Measurements from ENCODE around the gene PPP1R15B. TPM values are rescaled to one million over a fixed set of nuclear protein-coding genes. Genes with fewer than 3 reads are reported as not detected.

PPP1R15B gene
- total and polyA plus RNA-seq, 2 donors (not counting 1 experiment from before 2014, with no cell fraction given): 65.7 to 137 TPM

DNA sequence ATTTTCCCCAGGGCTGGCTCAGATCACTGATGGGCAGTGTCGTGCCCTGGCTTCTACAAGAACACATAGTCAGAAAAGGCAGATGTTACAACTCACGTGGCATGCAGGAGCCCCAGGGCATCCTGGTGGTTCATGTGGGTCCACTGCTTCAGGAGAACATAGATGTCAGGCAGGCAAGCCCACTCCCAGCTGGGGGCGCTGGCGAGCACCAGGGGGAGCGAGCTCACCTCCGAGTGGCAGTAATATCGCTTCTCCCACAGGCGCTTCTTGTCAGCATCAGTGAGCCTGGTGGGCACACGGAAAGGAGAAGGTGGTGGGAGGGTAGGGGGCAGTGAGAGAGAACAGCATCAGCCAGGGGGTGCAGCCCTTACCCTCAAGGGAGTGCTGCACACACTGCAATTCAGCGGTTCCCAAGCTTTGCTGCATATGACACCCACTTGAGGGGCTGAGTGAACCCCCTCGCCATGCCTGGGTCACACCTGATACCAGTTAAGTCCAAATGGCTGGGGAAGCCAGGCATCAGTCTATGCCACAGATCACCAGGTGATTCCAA is 34.3 kb upstream of the PPP1R15B start:
- POLR2A ChIA-PET: interaction anchor here (0.7 to 12.9 kb wide), 5 partner anchors 33 to 70 kb away, joined by 3 to 161 read pairs (median 4); partner anchors contain the start of genes MDM4 and PIK3C2B
- H3K9ac ChIP-seq (ENCODE audit: low read length): no peak overlapping the region

More for the DNA sequence above, 34.3 kb upstream of the PPP1R15B start:
- H3K79me2 ChIP-seq (ENCODE audit: control insufficient read depth, insufficient read depth, low read length): peaks cover 83% of the 10 kb centered on the region
- intact Hi-C loops (cut with micrococcal nuclease): loop anchor here (1.0 to 5.0 kb wide), 5 partner anchors 15 to 361 kb away; no protein-coding TSS in a partner anchor
- H3K9me3 ChIP-seq (ENCODE audit: control extremely low read depth in 1 of 3, control insufficient read depth in 2 of 3, insufficient read depth in 1 of 3, low read length in 2 of 3): no peaks in the 10 kb centered on the region
- peaks cover 51 to 53% of the 10 kb centered on the region in 2 donors for H3K4me1 ChIP-seq (ENCODE audit: control insufficient read depth in 2 of 2, insufficient read depth in 2 of 2, low read length in 2 of 2)
- H3K27ac ChIP-seq (ENCODE audit: low read length in 2 of 2): peak overlapping the region in 1 of 2 donors; percentile 27
- peak overlapping the region; percentile 81 for H3K27ac Mint-ChIP-seq
- H3K4me3 Mint-ChIP-seq: no peak overlapping the region
- peaks cover 52% of the 10 kb centered on the region for H3K4me1 Mint-ChIP-seq
- TF ChIP-seq CTCF (IDR thresholded peaks at IDR 0.05) (no peak), EZH2 (IDR thresholded peaks at IDR 0.05; ENCODE audit: borderline replicate concordance, insufficient read depth, low read depth, low read length, poor library complexity, severe bottlenecking) (no peak)
- H3K4me3 ChIP-seq (ENCODE audit: control extremely low read depth in 1 of 5, extremely low read depth in 1 of 5, insufficient read depth in 1 of 5, low read depth in 2 of 5, low read length in 4 of 5): no peak overlapping the region
- no peaks in the 10 kb centered on the region for H3K9me3 Mint-ChIP-seq (ENCODE audit: insufficient read depth)
- H2AFZ ChIP-seq (ENCODE audit: insufficient read depth, low read depth, low read length, poor library complexity, severe bottlenecking): no peak overlapping the region
- WGBS (ENCODE audit: insufficient coverage): 62% methylated on average over 8 of the region's 11 CpGs
- DNase-seq: peak; percentile 59
- CTCF ChIA-PET: interaction anchor here (0.7 to 43.9 kb wide), 24 partner anchors 8 to 361 kb away, joined by 3 to 1884 read pairs (median 10); partner anchors contain the start of genes MDM4 and PIK3C2B
- H3K4me2 ChIP-seq (replicated peaks; ENCODE audit: low read depth, low read length, poor library complexity, severe bottlenecking): peak overlapping the region; percentile 55
- peaks cover 0 to 84% of the 10 kb centered on the region in 2 experiments for H3K36me3 ChIP-seq (replicated peaks in 1 of 2; ENCODE audit: control extremely low read depth in 1 of 2, control insufficient read depth in 1 of 2, extremely low read depth in 1 of 2, insufficient read depth in 2 of 2, low read length in 1 of 2)
- peaks cover 12% of the 10 kb centered on the region for H4K20me1 ChIP-seq (ENCODE audit: control insufficient read depth, insufficient read depth, low read length, poor library complexity, severe bottlenecking)
- H3K27me3 ChIP-seq (replicated peaks in 1 of 4; ENCODE audit: control extremely low read depth in 1 of 4, control insufficient read depth in 3 of 4, insufficient read depth in 4 of 4, low read length in 3 of 4): no peaks in the 10 kb centered on the region
- peak; percentile 6 for ATAC-seq (ENCODE audit: low read depth)
- H3K27me3 Mint-ChIP-seq: no peaks in the 10 kb centered on the region
